NCI-H82 treated with DMSO at 0.1 percent for 48 hours (cell line): Measurements from ENCODE around the gene PLXDC1.
"Not testable (repeated sequence)": the region's sequence is repeated elsewhere in the genome, so short reads cannot be mapped to it uniquely, and the experiment has no call there.

Source experiments
- DNase-seq: peaks from one replicate; lab custom pipeline; 2025; ENCODE audit not compliant: unreplicated experiment; lab: John Stamatoyannopoulos, UW

The PLXDC1 gene

GRCh38 chr17:39155654-39156053 lies 4.2 kb upstream of the PLXDC1 start:
- DNase-seq, result no peak

- peak; percentile 75 for DNase-seq
Observed at GRCh38 chr17:39153599-39154051, 2.2 kb upstream of the PLXDC1 start.

- peak; percentile 77 for DNase-seq
Observed at GRCh38 chr17:39151943-39152818, 744 bp upstream of the PLXDC1 start.

- DNase-seq, result no peak
Observed at GRCh38 chr17:39150795-39151149, 665 bp downstream of the PLXDC1 start.

- DNase-seq, result no peak
Observed at GRCh38 chr17:39150104-39150634, 1.3 kb downstream of the PLXDC1 start.

GRCh38 chr17:39147221-39148185 lies 3.9 kb downstream of the PLXDC1 start:
- DNase-seq, result no peak

GRCh38 chr17:39146273-39146672 lies 5.2 kb downstream of the PLXDC1 start:
- DNase-seq, result no peak

- DNase-seq, result no peak
Observed at GRCh38 chr17:39145143-39145542, 6.3 kb downstream of the PLXDC1 start.

GRCh38 chr17:39144416-39144840 lies 7.0 kb downstream of the PLXDC1 start:
- DNase-seq, result no peak

GRCh38 chr17:39143552-39144093 lies 7.8 kb downstream of the PLXDC1 start:
- DNase-seq, result peak; percentile 26

GRCh38 chr17:39141915-39142664 lies 9.3 kb downstream of the PLXDC1 start:
- no peak for DNase-seq

- no peak for DNase-seq
Observed at GRCh38 chr17:39141294-39141693, 10.1 kb downstream of the PLXDC1 start.

GRCh38 chr17:39139561-39139960 lies 11.9 kb downstream of the PLXDC1 start:
- no peak for DNase-seq

- DNase-seq, result no peak
Observed at GRCh38 chr17:39139161-39139511, 12.3 kb downstream of the PLXDC1 start.

GRCh38 chr17:39138431-39139160 lies 12.8 kb downstream of the PLXDC1 start:
- no peak for DNase-seq

GRCh38 chr17:39134878-39135277 lies 16.6 kb downstream of the PLXDC1 start:
- DNase-seq, result no peak

- no peak for DNase-seq
Observed at GRCh38 chr17:39132192-39132610, 19.2 kb downstream of the PLXDC1 start.

- DNase-seq, result no peak
Observed at GRCh38 chr17:39131616-39132015, 19.8 kb downstream of the PLXDC1 start.

- no peak for DNase-seq
Observed at GRCh38 chr17:39130205-39130604, 21.2 kb downstream of the PLXDC1 start.

GRCh38 chr17:39129544-39129943 lies 21.9 kb downstream of the PLXDC1 start:
- not testable (repeated sequence) for DNase-seq
